CMK (cell line): Measurements from ENCODE around the gene DNHD1.

Source experiments
- DNase-seq: peaks from one replicate; pipeline ENCODE4 v3.0.0-alpha.2; 2010; ENCODE audit warnings: low read depth

Gene DNHD1

DNA sequence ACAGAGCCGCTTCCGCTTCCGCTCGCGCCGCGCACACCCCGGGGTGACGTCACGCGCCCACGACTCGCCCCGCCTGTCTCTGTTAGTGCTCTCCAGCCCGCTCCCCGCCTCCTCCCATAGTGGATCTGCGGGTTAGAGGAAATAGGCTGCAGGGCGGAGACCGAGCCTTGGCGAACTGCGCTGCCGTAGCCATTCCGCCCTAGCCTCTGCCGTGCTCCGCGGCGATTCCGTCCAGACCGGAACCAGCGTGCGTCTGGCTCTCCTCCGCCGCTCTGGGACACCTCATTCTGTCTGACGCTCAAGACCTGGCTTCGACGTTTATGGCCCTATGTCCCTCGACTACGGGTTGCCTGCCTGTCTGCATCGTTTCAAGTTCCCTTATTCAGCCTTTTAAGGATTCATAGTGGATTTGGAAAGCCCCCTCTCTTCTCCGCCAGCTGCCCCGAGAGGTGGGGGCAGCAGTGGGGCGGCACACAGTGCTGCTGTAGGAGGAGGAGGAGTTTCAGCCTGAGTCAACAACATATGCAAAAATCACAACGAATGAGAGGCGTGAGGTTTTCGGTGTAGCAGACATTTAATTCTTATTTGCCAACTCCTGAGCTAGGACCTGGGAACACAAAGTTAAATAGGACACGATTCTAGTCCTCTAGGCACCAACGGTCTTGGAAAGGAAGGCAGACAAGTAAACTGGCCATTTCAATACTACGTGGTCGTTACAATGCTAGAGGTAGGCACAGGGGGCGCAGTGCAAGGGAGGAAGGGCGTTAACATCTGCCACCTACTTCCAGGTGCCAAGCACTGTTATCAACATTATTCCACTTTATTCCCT lies 115.3 kb downstream of the DNHD1 start, which contains the start of gene TAF10:
TAF10 (minus strand) TSS at position 4 of the 829 bp plus-strand sequence. CDS start 27 bp downstream, outside the sequence.
- peak; percentile 85 for DNase-seq

DNA sequence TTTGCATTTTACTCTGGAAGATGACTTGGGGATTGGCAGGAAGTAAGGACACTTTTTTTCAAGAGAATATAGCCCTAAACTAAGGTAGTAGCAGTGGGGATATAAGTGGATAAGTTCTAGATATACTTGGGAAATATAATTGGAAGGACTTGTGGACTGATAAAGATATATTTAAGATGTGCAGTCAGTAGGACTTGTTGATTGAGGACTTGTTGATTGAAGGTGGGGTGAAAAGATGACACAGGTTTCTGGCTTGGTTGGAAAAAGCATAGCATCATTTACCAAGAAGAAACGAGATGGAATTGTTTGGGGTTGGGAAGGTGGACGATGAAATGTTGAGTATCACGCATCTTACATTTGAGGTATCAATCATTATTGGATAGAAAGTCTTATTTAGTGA lies 116.4 kb downstream of the DNHD1 start:
- no peak for DNase-seq

DNA sequence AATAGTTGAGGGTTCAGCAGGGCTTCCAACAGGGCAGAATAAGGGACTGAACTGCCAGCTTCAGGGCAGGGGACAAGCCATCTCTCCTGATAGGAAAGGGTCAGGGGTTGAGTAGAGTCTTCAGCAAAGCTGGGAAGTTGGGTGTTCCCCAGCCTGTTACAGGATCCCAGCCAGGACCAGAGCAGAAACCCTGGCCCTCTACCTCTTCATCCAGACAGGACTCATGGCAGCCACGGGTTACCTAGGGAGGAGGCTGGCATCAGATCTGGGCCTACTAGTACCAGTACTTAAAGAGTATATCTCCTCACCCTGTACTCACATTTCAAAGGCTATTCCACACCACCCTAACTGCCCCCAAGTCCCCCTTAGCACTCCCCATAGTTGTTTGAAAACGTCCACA lies 117.4 kb downstream of the DNHD1 start:
- DNase-seq: no peak

DNA sequence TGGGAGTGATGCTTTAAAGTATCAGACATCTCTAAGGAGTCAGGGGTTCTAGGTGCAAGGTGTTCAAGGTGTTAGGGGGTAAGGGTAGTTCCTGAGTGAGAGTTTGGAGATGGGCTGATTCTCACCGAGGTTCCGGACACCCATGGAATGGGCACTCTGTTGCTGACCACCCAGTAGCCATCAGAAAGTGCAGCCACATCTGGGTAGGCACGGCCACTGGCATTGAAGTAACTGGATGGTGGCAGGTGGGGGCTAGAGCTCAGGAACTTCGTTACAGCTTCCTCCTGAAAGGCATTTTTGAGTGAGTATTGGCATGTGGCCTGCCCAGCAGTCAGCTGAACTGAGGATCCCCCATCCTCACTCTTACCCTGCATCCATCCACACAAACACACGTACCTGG lies 118.0 kb downstream of the DNHD1 start:
- DNase-seq: no peak

DNA sequence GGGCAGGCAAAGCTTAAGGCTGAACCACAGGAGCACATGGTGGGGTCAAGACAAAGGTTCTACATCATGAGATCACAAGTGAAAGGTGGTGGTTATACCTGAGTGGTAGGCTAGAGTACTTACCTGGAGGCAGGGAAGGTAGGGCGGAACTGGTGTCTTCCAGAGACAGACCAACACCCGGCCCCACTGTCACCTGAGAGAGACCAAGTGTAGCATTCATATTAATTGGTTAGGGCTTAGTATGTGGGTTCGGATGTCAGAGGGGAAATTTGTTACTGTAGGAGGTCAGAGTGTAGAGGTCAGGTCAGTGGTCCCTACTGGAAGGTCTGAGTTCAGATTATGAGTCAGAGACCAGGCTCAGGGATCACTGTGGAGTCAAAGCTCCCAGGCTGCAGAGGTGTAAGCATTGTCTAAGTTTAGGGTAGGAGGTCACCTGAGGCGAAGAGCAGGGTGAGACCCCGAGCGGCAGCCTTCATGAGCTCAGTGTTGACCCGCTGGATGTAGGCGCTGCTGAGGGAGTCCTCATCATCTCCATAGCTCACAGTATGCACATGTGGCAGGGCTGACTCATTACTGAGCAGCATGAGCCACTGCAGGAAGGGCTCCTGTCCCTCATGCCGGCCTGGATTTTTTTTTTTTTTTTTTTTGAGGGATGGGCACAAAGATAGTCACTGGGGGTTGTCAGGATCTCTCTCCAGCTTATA lies 119.0 kb downstream of the DNHD1 start:
- DNase-seq: no peak

DNA sequence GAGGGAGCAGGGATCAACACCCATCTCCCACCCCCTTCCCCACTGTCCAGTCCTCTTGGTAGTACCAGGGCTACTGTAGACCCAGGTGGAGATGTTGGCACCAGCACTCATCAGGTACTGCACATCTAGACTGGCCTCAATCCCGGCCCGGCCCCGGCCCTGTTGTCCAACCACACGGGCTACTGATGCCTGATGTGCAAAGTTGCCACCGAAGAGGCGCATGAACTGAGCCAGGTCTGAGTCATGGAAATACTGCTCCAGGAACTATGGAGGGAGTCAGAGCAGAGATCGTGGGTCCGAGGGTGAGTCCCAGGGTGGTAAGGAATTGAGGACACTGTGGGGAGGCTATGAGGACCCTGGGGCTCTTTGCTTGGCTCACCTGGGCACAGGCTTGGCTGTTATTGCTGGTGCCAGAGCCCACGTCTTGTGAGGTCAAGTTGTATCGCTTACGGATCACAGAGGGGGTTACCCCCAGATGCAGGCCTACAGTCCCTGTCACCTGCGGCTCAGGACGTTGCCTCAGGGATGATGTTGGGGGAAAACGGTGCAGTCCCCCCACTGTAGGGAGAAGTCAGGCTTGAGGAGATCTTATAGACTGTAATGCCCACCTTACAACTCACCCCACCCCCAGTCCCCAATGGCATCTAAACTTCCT lies 119.6 kb downstream of the DNHD1 start:
- DNase-seq: no peak

DNA sequence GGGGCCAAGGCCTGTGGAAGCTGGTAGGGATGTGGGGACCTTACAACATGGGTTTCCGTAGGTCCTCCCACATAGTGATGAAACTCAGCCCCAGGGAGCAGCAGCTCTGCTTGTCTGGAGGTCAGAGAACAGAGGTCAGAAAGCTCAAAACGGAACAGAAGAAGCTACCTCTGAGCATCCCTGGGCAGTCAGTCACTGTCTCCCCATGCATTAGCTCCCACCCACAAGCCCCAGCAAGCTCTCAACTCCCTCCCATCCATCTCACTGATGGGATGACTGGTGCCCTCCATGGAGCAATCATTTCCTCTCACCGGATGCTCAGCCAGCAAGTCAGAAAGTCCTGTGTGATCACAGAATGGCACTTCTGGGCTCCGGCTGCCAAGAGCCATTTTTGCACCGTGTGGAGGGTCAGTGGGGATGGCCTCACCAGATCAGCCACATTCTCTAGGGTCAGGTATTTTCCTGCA lies 120.3 kb downstream of the DNHD1 start:
- DNase-seq: no peak

DNA sequence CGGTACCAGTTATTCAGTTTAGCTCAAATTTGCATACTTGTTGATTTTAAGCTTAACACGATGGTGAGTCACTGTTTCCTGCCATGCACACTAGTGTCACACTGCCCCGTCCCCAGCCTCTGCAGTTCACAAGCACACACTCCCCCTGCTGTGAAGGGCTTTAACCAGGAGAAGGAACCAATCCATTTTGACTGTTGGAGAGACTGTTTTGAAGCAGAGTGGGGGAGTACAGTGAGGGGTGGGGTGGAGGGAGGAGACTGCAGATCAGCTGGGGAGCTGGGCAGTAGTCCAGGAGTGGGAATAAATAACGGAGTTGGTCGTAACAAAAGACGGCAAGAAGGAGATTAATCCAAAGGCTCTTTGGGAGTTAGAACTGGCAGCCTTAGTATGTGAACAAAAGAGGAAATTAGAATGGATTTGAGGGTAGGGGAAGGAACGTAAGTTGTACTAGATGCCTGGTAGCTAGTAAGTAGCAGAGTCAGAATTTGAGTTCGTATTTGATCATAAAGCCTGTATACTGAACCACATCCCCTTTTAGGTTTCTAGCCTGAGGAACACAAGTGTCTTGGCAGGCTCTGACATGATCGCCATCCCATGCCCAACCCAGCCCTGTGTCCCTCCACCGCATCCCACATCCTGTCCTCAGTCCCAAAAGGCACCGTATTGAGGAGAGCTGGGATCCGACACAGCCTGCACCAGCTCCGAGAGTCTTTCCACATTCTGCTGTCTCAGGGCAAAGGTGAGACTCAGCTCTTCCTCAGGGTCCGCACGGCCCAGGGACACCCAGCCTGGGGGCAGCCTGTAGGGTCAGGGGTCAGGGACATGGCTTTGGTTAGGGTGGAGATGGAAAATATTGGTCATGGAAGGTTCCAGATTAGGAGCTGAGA lies 121.3 kb downstream of the DNHD1 start:
- DNase-seq: no peak

DNA sequence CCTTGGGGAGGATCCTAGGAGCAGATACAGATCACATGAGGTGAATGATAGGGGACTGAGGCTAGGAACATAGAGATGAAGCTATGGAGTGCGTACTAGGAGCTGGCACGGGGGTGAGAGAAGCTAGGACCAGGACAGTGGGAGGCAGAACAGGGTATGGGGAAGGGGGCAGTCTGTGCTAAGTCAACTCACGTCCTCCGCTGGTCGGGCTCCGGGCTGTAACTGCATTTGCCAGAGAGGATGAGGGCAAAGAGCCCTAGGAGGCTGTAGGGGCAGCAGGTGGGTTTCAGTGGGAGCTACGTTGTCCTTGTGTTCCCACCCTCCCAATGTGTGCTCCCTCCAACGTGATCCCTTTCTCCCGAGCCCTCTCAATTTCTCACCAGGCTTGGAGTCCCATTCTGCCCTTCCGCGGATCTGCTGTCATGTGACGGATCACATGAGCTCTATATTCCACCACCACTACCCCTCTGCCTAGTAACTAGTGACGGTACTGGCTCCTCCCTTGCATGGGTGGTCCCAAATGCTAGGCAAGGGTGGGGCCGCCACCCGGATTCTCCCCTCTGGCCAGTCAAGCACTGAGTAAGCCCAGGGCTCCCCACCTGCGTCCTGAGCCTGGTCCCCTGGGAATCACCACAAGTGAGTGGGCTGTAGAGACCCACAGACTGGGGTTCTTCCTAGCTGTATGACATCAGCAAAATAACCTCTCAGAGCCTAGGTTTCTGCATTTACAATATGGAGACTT lies 122.1 kb downstream of the DNHD1 start, which contains the start of gene TPP1:
TPP1 (minus strand) TSS at position 419 of the 742 bp plus-strand sequence; CDS start at position 397, 22 bp downstream.
- peak; percentile 68 for DNase-seq

DNA sequence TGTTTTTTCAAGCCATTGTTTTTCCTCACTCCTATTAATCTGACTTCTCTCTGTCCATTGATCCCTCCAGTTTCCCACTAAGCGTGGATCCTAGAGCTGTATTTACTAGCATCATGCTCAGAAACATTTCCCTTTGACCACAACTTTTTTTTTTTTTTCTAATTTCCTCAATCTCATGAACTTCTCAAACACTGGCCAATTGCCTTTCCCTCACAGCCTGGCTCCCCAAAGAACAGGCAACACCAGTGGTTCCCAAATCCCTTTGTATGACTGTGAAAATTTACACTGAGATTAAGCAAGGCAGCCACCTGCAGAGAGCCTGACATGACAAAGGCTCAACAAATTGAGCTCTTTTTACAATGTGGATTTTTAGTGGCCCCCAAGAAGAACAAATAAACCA lies 123.6 kb downstream of the DNHD1 start:
- DNase-seq: no peak
